HG03571 (cell line): ENCODE measurements around the gene MTREX.

Experiments
- ATAC-seq: cut with Tn5 transposase; IDR thresholded peaks from one replicate; pipeline ENCODE4 v1.9.1; 2021; ENCODE audit not compliant: unreplicated experiment

Gene MTREX

DNA sequence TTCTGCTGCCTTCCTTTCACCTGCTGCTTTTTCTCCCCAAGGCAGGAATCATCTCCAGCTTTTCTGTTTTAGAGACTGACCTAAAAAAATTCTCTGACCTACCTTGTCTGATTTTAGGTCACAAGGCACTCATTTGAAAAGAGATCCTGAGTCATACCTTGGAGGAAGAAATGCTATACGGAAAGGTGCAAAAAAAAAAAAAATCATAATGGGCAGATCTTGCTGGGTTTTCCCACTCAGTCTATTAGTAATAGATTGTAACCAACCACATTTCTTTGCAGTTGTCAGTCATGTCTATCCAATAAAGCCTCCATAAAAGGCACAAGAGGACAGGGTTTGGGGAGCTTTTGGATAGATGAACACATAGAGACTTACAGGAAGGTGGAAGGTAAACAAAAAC lies 70.0 kb downstream of the MTREX start:
- ATAC-seq, result no peak

DNA sequence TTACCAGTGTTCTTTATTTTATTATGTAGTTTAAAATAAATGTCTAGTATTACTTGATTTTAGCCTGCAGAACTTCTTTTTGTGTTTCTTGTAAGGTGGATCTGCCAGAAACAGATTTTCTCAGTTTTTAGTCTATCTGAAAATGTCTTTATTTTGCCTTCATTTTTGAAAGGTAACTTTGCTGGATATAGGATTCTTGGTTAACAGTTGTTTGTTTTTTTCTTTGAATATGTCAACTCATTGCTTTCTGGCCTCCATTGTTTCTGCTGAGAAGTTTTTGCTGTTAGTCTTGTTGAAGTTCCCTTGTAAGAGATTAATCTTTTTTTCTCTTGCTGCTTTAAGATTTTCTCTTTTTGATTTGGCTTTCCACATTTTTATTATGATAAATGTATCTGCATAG lies 75.5 kb downstream of the MTREX start:
- ATAC-seq, result no peak

DNA sequence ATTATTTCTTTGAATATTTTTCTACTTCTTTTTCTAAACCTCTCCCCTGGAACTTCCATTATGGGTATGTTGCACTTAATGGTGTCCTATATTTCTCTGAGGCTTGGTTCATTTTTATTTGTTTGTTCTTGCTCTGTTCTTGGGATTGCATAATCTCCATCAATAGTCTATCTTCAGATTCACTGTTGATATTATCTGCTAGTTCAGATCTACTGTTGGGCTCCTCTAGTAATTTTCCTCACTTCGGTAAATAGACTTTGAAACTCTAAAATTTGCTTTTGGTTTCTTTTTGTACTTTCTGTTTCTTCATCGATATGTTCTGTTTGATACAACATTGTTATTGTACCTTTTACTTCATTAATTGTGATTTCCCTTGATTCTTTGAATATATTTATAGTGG lies 76.3 kb downstream of the MTREX start:
- no peak for ATAC-seq

DNA sequence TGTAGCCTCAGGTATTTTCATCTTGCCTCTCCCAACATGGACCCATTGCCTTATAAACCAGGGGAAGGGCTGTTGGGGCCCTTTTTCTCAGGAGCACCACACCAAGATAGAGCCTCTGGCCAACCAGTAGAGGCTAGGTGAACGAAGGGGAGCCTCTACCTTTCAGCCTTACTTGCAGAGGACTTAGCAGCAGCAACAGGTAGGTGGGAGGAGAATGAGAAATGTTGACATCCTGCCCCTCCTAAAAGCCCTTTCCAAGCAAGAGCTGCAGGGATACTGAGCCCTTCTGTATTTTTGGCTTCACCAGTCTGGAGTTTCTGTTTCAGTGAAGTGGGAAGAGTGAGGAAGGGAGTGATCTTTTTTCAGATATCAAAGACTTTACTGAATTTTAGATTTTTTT lies 77.4 kb downstream of the MTREX start:
- ATAC-seq, result no peak

DNA sequence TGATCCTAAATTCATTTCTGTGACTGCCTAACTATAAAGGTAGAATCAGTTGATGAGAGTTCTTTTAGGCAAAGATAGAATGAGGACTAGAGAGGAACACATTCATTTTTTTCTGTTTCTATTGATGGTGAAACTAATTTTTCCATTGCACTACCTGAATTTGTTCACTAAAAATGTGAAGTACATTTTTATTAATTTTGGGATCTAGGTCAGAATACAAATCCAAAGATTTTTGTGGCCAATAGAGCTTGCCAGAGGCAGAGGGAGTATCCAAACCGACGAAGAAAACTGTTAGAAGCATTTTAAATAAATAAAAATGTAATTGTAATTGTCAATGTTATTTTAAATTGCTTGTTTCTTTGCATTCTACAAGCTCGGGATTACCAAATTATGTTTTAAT lies 78.1 kb downstream of the MTREX start:
- ATAC-seq, result no peak

DNA sequence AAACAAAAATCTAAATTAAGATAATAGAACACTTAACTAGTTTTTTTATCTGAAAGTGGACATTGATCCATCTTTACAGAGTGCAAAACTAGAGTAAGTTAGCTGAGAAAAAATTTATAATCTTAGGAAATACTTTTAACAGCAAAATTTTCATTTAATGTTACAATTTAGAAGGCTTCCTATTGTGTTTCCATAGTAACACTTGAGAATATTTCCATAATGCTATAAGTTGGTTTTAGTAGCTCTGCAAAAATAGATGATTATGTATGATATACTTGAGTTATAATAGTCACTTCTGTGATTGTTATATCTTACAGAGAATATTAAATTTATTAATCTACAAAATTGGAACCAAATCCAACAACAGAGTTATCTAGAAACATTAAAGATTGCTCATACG lies 78.6 kb downstream of the MTREX start:
- no peak for ATAC-seq

DNA sequence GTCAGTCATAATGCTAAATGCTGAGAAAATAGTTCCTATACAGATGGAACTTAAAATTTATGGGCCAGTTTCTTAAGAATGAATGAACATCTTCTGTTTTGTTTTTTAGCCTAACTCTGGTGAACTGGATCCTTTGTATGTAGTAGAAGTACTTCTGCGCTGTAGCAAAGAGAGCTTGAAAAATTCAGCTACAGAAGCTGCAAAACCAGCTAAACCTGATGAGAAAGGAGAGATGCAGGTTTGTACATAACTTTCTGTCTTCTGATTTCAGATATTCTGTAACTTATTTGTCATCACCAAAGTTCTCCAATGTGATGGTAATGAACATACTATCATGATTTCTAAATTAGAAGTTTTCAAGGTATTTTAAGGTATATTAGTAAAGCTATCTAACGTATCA lies 80.1 kb downstream of the MTREX start:
- ATAC-seq, result no peak

DNA sequence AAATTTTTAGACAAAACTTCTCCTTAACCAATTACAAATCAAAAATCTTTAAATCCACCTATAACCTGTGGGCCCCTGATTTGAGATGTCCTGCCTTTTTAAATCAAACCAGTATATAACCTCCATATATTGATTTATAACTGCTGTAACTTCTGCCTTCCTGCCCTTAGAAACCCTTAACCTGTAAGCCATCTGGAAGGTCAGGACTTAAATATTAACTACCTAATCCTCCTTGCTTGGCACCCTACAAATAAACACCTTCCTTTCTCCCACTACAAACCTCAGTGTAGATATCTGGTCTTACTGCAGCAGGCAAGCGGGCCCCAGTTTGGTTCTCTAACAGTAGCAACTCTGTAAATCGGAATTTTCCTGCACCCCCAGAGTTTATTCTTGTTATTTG lies 83.9 kb downstream of the MTREX start:
- no peak for ATAC-seq

DNA sequence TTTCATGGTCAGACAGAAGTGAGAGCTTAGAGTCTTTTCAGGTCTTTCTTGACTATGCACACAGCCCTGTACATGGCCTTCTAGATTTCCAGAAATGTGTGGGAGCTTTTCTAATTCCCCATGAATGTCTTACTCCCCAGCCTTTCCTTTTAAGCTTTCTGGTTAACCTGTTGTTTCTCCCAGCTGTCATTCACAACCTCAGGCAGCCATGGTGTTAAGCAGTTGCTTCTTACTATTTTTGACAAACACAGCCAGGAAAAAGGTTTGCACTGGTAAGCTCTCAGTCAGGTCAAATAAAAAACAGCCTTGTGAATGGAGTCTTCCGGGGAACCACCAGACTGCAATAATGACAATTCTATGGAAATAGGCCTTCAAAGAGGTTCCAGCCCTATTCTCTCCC lies 84.9 kb downstream of the MTREX start:
- ATAC-seq, result no peak

DNA sequence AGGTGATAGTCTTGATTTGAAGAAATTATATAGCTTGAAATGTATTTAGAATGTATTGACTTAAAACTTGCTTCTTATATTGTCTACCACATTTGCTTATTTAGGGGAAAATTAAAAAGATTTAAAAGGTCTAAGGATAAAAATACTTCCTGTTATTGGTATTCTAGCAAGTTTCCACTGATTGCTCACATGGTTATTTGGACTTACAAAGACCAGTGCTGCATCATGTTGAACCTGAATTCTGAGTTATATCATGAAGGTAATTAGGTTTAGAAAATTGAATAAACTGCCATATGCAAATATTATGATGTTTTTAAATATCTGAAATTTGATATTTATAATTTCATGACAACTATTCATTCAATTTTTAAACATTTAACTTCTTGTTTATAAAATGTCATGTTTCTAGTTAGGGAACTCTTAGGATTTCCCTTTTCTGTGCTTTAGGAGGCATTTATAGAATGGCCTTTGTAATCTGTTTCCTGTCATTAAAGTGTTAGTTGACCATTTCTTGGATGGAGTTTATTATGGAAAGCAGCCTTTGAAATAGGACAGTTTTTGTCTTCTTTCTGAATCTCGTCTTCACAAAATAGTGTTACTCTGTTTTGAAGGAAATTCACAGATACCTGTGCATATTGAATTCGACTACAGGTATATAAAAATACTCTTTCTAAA lies 85.8 kb downstream of the MTREX start:
- ATAC-seq, result no peak

DNA sequence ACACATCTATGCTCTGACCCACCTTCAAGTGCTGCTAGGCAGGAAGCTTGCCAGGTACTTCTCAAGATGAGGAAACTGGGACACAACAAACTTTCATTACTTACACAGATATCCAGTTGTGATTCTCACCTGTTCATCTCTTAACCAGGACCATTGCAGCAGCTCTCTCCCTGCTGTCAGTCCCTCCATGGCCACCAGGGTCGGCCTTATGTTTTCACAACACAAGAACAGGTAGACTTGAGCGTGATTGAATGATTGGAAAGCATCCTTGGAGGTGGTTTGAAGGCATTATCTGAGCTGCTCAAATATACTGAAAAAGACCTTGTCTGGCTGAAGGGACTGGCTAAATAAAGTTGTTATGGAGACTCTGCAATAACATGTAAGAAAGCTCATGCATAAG lies 94.4 kb downstream of the MTREX start:
- ATAC-seq, result no peak

DNA sequence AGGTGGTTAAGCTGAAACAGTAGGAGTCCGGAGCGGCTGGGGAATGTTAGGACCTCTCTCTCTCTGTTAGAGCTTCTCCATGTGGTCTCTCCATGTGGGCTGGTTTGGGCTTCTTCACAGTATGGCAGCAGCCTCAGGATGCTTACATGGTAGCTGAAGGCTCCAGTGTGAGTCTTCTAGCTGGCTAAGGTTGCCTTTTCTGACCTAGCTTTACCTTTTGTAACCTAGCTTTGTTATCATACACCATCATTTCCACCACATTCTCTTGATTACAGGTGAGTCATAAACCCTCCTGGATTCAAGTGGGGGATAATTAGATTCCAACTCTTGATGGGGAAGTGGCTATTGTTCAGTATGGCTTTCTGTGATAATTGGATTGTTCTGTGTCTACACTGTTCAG lies 98.5 kb downstream of the MTREX start:
- ATAC-seq, result no peak

DNA sequence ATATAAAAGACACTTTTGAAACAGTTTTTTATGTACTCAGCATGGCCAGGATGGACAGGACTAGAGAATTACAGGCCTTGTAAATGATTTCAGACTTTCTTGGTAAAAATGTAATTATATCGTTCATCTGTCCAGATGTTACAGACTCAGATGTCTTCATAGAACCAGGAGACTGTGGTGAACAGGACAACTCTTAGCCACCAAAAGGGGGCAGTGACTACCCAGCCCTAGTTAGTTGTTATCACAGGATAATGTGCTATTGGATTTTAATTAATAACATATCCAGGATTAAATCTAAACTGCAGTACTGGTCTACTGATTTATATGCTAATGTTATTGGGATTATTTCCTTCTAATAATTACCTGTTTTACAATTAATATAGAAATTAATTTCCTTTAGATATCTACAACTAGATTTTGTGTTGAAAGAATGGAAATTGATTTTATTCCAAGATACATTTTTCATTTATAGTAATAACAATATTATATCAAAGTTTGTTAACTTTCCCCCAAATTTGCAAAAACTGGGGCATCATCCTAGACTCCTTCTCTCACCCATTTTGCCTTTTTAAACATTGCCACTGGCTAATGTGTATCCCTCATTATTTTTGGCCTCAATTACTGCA lies 99.4 kb downstream of the MTREX start:
- no peak for ATAC-seq

DNA sequence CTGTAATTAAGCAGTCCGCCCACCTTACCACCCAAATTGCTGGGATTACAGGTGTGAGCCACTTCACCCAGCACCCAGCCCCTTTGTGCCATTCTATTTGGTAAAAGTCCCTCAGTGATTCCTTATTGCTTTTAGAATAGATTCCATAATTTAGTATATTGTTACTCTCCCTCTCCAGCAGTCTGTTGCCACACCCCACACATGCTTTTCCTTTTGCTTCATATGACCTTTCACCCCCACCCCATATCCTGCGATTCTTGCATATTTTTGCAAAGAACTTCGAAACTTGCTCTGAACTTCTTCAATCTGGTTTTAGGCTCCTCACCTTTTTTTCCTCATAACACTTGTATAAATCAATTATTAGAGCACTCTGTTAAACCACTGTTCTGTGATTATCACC lies 100.2 kb downstream of the MTREX start:
- no peak for ATAC-seq

DNA sequence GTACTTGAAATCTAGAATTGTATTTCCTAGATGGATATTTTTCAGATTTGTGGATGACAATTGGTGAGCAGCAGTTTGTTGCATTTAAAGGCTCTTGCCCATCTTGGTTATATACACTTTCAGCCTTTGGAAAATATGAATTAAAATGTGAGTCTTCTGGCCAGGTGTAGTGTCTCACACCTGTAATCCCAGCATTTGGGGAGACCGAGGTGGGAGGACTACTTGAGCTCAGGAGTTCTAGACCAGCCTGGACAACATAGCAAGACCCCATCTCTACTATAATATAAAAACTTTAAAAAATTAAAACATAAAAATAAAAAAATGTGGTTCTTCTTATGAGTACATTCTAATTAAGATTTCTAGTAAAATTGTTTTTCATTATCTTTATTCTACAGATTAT lies 102.0 kb downstream of the MTREX start:
- no peak for ATAC-seq

DNA sequence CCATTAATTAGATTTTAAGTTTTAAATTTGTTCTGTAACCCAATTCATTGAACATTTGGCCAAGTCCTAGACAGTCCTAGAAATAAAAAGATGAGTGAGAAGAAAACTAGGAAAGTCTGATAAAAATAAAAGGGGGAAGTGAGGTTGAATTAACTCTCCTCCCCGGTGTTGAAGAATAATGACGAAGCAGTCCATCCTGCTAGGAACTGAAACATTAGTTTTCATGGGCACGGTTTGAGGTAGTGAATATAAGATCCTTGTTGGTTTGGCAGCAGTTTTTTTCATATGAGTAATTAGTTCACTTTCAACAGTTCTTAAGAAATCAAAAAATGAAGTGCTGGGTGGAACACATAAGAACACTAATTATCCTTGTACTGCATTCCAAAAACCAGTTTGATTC lies 103.1 kb downstream of the MTREX start:
- no peak for ATAC-seq

DNA sequence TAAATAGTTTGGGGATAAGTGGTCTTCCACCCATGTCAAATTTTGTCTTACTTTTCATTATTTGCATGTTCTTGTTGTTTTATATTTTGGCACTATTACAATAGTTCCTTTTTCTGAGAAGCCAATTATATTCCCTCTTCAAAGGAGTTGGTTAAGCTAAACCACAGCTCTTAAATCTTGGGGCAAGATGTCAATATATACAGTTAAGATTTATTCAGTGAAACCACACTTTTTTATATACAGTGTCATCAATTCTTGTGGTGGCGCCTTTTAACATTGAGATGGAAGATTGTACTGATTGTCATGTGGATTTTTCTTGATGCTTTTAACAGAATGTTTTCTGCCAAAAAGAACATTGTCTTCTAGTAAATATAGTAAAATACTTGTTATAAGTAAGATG lies 104.1 kb downstream of the MTREX start:
- no peak for ATAC-seq

DNA sequence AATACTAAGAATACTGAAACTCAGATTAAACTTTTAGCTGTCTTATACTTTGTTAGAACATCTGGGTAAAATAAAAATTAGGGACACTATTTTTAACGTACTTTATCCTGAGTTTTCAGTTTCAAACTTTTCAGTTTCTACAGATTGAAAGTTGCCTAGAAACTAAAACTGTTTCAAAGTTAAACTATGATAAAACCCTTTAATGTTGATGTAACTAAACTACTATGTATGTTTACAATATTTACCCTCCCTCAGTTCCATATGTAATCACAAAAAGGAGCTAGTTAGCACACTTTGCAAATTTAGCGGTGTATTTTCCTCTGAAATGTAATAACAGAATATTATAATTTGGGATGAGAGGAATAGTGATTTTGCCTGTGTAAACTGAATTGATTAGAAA lies 105.9 kb downstream of the MTREX start:
- ATAC-seq, result no peak

DNA sequence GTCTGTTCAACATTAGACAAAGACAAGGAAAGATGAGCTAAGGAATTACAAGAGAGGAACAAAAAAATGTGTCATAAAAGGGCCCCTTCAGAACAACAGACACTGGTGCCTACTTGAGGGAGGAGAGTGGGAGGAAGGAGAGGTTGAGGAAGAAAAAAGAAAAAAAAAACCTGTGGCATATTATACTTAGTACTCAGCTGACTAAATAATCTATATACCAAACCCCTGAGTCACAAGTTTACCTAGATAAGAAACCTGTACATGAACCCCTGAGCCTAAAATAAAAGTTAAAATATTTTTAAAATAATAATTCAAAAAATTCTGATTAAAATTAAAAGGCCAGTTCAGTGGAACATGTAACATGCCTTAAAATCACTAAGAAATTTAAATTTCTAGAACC lies 107.3 kb downstream of the MTREX start:
- ATAC-seq, result no peak

DNA sequence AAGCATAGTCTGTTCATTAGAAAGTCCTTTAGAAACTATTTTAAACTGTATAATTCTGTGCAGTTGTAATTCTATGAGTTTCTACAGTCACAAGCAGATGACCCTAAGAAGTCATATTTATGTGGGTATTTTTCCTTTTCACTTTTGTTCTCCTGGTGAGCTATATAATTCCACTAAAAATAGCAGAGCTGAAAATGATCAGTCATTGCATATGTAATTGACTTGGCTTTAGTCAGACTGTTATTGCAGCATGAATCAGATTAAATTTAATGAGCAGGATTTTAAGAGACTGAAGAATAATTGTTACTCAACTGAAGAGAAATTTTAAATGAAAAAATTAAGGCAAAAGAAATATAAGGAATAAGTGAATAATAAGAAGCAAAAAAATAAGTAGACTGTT lies 108.5 kb downstream of the MTREX start:
- no peak for ATAC-seq

DNA sequence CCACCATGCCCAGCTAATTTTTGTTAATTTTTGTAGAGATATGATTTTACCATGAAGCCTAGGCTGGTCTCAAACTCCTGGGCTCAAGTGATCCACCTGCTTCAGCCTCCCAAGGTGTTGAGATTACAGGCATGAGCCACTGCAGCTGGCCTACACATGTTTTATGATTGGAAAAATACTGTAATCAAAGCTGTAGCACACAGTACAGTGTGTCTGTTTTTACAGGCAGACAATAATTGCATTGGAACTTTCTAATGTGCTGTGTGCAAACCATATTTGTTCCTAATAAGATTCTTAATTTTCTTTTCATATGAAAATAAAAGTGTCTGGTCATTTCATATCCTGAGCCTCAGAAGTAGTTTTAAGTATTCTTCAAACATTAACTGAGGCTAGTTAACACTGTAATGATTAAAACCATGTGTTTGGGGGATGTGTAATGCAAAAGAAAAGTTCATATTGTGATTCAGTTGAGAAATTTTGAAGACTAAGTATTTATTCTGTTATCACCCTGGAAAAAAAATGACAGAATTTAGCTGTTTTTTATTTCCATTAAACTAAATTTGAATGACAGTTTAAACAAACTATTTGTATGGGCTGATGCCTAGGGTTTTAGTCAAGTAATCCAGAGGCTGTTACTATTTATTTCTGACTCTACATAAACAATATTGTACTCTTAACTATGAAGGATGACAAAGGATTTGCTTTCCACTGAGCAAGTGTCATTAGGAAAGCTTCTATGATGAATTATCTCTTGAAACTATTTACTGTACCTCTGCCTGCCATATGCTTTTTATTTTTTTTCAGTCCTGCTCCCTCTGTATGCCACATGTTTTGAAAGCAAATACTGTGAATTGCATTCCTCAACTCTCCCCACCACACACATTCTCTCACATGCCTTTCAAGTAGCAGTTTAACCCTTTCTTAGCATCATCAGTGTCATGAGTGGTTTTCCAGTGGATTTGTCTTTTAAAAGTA lies 111.5 kb downstream of the MTREX start:
- ATAC-seq, result no peak

DNA sequence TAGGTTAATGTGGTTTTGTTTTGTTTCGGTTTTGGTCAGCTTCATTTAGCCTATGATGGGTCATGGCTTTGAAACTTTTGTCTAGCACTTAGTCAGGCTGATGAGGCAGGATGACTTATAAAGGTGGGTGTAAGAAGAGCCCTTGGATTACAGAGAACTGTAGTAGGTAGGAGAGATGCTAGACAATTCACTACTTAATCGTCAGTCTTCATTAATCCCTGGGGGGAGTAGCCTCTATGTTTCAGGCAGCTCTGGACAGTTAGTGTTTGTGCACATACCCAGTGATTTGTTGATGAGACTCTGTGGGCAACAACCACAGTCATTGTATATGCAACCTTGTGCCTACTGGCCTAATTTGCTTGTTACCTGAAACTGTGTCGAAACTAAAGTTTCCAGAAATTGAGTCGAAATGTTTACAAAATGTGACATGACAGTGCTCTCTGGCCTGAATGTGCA lies 113.3 kb downstream of the MTREX start:
- ATAC-seq, result peak; percentile 96
